HL-60/S4 treated with phorbol 12-myristate 13-acetate at 8.2 ng/mL for 4 days and 3 days (cell line): ENCODE data around the gene TOMM40L.

ENCODE experiments used
- in situ Hi-C: fragments of 300-500 bp; cut with MboI; formaldehyde crosslinking; loops from 2 replicates; pipeline ENCODE4 v1.15.0; 2022; ENCODE audit warnings: low sequenced_read_pairs

Gene TOMM40L

GRCh38 chr1:161218301-161219077 is 7.4 kb upstream of the TOMM40L start:
- in situ Hi-C loops: loop anchor here (25.0 kb wide), 1 partner anchor 144 kb away; the partner anchor contains the start of gene CFAP126

GRCh38 chr1:161219078-161219892 is 6.6 kb upstream of the TOMM40L start:
- in situ Hi-C loops: loop anchor here (25.0 kb wide), 1 partner anchor 143 kb away; the partner anchor contains the start of gene CFAP126

GRCh38 chr1:161220002-161220401 is 5.9 kb upstream of the TOMM40L start:
- in situ Hi-C loops: loop anchor here (25.0 kb wide), 1 partner anchor 142 kb away; the partner anchor contains the start of gene CFAP126

GRCh38 chr1:161222175-161223019 is 3.5 kb upstream of the TOMM40L start:
- in situ Hi-C loops: loop anchor here (25.0 kb wide), 1 partner anchor 140 kb away; the partner anchor contains the start of gene CFAP126

GRCh38 chr1:161223805-161224694 is 1.8 kb upstream of the TOMM40L start:
- in situ Hi-C loops: loop anchor here (25.0 kb wide), 1 partner anchor 138 kb away; the partner anchor contains the start of gene CFAP126

- in situ Hi-C loops: loop anchor here (25.0 kb wide), 1 partner anchor 138 kb away; the partner anchor contains the start of gene CFAP126
These were observed 1.2 kb upstream of the TOMM40L start for GRCh38 chr1:161224695-161225087.

- in situ Hi-C loops: no loop called here
These were observed 704 bp upstream of the TOMM40L start for GRCh38 chr1:161225178-161225533.

- in situ Hi-C loops: no loop called here
These were observed 456 bp downstream of the TOMM40L start for GRCh38 chr1:161226320-161226711.

- in situ Hi-C loops: no loop called here
These were observed 899 bp downstream of the TOMM40L start for GRCh38 chr1:161226759-161227158.

GRCh38 chr1:161227196-161227871 is 1.5 kb downstream of the TOMM40L start:
- in situ Hi-C loops: no loop called here

- in situ Hi-C loops: no loop called here
These were observed 2.2 kb downstream of the TOMM40L start for GRCh38 chr1:161228032-161228431.

- in situ Hi-C loops: no loop called here
These were observed 4.0 kb downstream of the TOMM40L start for GRCh38 chr1:161229896-161230295.

GRCh38 chr1:161230762-161231161 is 4.9 kb downstream of the TOMM40L start:
- in situ Hi-C loops: no loop called here

- in situ Hi-C loops: no loop called here
These were observed 7.2 kb downstream of the TOMM40L start for GRCh38 chr1:161233102-161233501.

GRCh38 chr1:161235957-161236775 is 10.3 kb downstream of the TOMM40L start:
- in situ Hi-C loops: no loop called here

GRCh38 chr1:161238039-161238473 is 12.2 kb downstream of the TOMM40L start, which contains the start of gene NR1I3:
Gene NR1I3 (minus strand): TSS chr1:161238203. CDS start chr1:161236565, 1,638 bp downstream.
- in situ Hi-C loops: no loop called here

GRCh38 chr1:161241682-161242081 is 15.8 kb downstream of the TOMM40L start:
- in situ Hi-C loops: no loop called here

- in situ Hi-C loops: no loop called here
These were observed 16.5 kb downstream of the TOMM40L start for GRCh38 chr1:161242313-161242712.
